Left renal pelvis (tissue), 4 donors: Measurements from ENCODE around the gene FGF4. TPM values are rescaled to one million over a fixed set of nuclear protein-coding genes. Genes with fewer than 3 reads are reported as not detected.
"Not testable (repeated sequence)": the region's sequence is repeated elsewhere in the genome, so short reads cannot be mapped to it uniquely, and the experiment has no call there.

Experiments used
- DNase-seq, 4 donors: peaks; one replicate each; pipeline ENCODE4 v3.0.0-alpha.2; 2013; ENCODE audit warnings: low read depth in 4 of 4, low spot score in 3 of 4
- polyA plus RNA-seq, 4 donors: library from polyadenylated mRNA; unstranded; fragments of 120-200 nt; gene quantifications; one replicate each; pipeline ENCODE4 v1.2.1, GENCODE V29; 2013; ENCODE audit not compliant: insufficient read length in 4 of 4

The FGF4 gene
- polyA plus RNA-seq, 4 donors = not detected

- no peak for DNase-seq
Measured at GRCh38 chr11:69774354-69775162, 583 bp downstream of the FGF4 start.

GRCh38 chr11:69773626-69774353, 1.4 kb downstream of the FGF4 start:
- DNase-seq = no peak

GRCh38 chr11:69771466-69771865, 3.7 kb downstream of the FGF4 start:
- DNase-seq = no peak

- DNase-seq = no peak
Measured at GRCh38 chr11:69770540-69770939, 4.6 kb downstream of the FGF4 start.

- DNase-seq = no peak
Measured at GRCh38 chr11:69765498-69765995, 9.6 kb downstream of the FGF4 start.

- not testable (repeated sequence) for DNase-seq
Measured at GRCh38 chr11:69764918-69765317, 10.2 kb downstream of the FGF4 start.

GRCh38 chr11:69760319-69760718, 14.8 kb downstream of the FGF4 start:
- no peak for DNase-seq

GRCh38 chr11:69752890-69753289, 22.3 kb downstream of the FGF4 start:
- no peak for DNase-seq

GRCh38 chr11:69750875-69751597, 24.1 kb downstream of the FGF4 start:
- DNase-seq = no peak

- DNase-seq = no peak
Measured at GRCh38 chr11:69750108-69750850, 24.9 kb downstream of the FGF4 start.

- DNase-seq = no peak
Measured at GRCh38 chr11:69748637-69749036, 26.5 kb downstream of the FGF4 start.

- peak in 1 of 4 donors; percentile 4 for DNase-seq
Measured at GRCh38 chr11:69746752-69747742, 28.1 kb downstream of the FGF4 start.

- no peak for DNase-seq
Measured at GRCh38 chr11:69746140-69746539, 29.0 kb downstream of the FGF4 start.

- no peak for DNase-seq
Measured at GRCh38 chr11:69745201-69745600, 29.9 kb downstream of the FGF4 start.

- no peak for DNase-seq
Measured at GRCh38 chr11:69744435-69744834, 30.7 kb downstream of the FGF4 start.

- DNase-seq = no peak
Measured at GRCh38 chr11:69734841-69735240, 40.3 kb downstream of the FGF4 start.

- DNase-seq = no peak
Measured at GRCh38 chr11:69734367-69734766, 40.8 kb downstream of the FGF4 start.

- DNase-seq = no peak
Measured at GRCh38 chr11:69732910-69733309, 42.2 kb downstream of the FGF4 start.

- no peak for DNase-seq
Measured at GRCh38 chr11:69731110-69731509, 44.0 kb downstream of the FGF4 start.
